ENCODE results near the gene SRSF11.
A peak's percentile ranks its signal among the peaks of the same experiment; 100 is the strongest.
"Not testable (repeated sequence)": the region's sequence is repeated elsewhere in the genome, so short reads cannot be mapped to it uniquely, and the experiment has no call there.

Gene SRSF11

GRCh38 chr1:70221238-70222121 lies at the start of gene SRSF11:
Gene SRSF11 (plus strand): TSS chr1:70221380. CDS start chr1:70221637, 257 bp downstream.
- peak; percentile 85 for DNase-seq

- no peak for DNase-seq
Observed at GRCh38 chr1:70171512-70171911, 49.7 kb upstream of the SRSF11 start.

- not testable (repeated sequence) for DNase-seq
Observed at GRCh38 chr1:70185181-70185580, 36.0 kb upstream of the SRSF11 start.

GRCh38 chr1:70188522-70188921 lies 32.7 kb upstream of the SRSF11 start:
- DNase-seq = no peak

- DNase-seq = no peak
Observed at GRCh38 chr1:70190180-70190579, 31.0 kb upstream of the SRSF11 start.

- DNase-seq = not testable (repeated sequence)
Observed at GRCh38 chr1:70192446-70192845, 28.7 kb upstream of the SRSF11 start.

- no peak for DNase-seq
Observed at GRCh38 chr1:70194601-70195000, 26.6 kb upstream of the SRSF11 start.

GRCh38 chr1:70195342-70195741 lies 25.8 kb upstream of the SRSF11 start:
- no peak for DNase-seq

GRCh38 chr1:70196333-70196732 lies 24.8 kb upstream of the SRSF11 start:
- DNase-seq = no peak

- no peak for DNase-seq
Observed at GRCh38 chr1:70200065-70200464, 21.1 kb upstream of the SRSF11 start.

GRCh38 chr1:70202173-70202758 lies 18.9 kb upstream of the SRSF11 start:
- DNase-seq = no peak

GRCh38 chr1:70204139-70204538 lies 17.0 kb upstream of the SRSF11 start:
- DNase-seq = no peak

- no peak for DNase-seq
Observed at GRCh38 chr1:70204600-70204999, 16.6 kb upstream of the SRSF11 start.

- DNase-seq = no peak
Observed at GRCh38 chr1:70205071-70205433, 16.1 kb upstream of the SRSF11 start.

GRCh38 chr1:70205434-70206118 lies 15.6 kb upstream of the SRSF11 start, which contains the start of gene LRRC40:
Gene LRRC40 (minus strand): TSS chr1:70205579. CDS start chr1:70205540, 39 bp downstream.
- DNase-seq = peak; percentile 93

- not testable (repeated sequence) for DNase-seq
Observed at GRCh38 chr1:70206833-70207232, 14.3 kb upstream of the SRSF11 start.

GRCh38 chr1:70207492-70207891 lies 13.7 kb upstream of the SRSF11 start:
- DNase-seq = no peak

- DNase-seq = no peak
Observed at GRCh38 chr1:70208292-70208691, 12.9 kb upstream of the SRSF11 start.

GRCh38 chr1:70210820-70211219 lies 10.4 kb upstream of the SRSF11 start:
- no peak for DNase-seq

- DNase-seq = no peak
Observed at GRCh38 chr1:70211541-70211940, 9.6 kb upstream of the SRSF11 start.

GRCh38 chr1:70220015-70220414 lies 1.2 kb upstream of the SRSF11 start:
- no peak for DNase-seq

- no peak for DNase-seq
Observed at GRCh38 chr1:70220517-70221237, 503 bp upstream of the SRSF11 start.

- DNase-seq = no peak
Observed at GRCh38 chr1:70222716-70223235, 1.6 kb downstream of the SRSF11 start.

Data from DMS153 (cell line).